Left renal pelvis (tissue), 4 donors: ENCODE results near the gene ERI3. TPM values are rescaled to one million over a fixed set of nuclear protein-coding genes. Genes with fewer than 3 reads are reported as not detected.

Source experiments
- DNase-seq, 4 donors: peaks; one replicate each; pipeline ENCODE4 v3.0.0-alpha.2; 2013; ENCODE audit warnings: low read depth in 4 of 4, low spot score in 3 of 4
- polyA plus RNA-seq, 4 donors: library from polyadenylated mRNA; unstranded; fragments of 120-200 nt; gene quantifications; one replicate each; pipeline ENCODE4 v1.2.1, GENCODE V29; 2013; ENCODE audit not compliant: insufficient read length in 4 of 4

Gene ERI3
- polyA plus RNA-seq, 4 donors: 51.9 to 92.9 (median 79.7) TPM

DNA sequence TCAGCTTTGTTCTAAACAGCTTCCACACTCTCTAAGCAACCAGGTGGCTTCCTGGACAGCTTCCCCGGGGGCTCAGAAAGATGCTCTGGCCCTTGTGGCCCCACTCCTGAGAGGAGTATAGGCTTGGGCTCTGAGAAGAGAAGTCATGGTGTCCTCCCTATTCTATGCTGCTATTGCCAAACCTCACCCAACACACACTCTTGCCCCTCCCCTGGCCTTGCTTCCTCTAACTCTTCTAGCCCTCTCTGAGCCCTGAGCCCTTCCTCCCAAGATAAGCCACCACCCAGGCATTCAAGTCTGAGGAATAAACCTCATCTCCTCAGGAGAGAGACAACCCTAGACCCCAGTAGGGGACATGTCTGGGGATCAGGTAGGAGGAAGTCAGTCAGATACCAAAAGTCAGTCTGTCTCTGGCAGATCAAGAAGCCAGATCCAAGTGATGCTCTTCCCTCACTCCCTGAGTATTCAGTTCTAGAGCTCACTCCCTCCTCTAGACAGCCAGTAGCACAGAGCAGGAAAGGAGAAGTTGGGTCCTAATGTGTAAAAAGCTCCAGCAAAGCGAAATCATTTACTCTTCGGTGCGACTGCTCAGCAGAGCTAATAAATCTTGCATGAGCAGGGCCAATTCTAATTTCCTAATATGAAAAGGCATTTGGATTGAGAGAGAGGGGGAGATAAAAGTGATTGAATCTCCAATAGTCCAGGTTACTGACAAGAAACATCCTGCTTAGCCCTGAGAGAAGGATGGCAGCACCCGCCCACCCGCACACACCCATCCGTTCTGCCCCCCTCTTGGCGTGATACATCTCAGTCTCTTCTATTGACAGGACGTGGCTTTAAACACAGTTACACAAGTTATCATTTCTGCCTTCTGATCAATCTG, 91.2 kb downstream of the ERI3 start:
- DNase-seq: no peak

- DNase-seq: no peak
Measured at GRCh38 chr1:44262816-44263567, 92.1 kb downstream of the ERI3 start.

DNA sequence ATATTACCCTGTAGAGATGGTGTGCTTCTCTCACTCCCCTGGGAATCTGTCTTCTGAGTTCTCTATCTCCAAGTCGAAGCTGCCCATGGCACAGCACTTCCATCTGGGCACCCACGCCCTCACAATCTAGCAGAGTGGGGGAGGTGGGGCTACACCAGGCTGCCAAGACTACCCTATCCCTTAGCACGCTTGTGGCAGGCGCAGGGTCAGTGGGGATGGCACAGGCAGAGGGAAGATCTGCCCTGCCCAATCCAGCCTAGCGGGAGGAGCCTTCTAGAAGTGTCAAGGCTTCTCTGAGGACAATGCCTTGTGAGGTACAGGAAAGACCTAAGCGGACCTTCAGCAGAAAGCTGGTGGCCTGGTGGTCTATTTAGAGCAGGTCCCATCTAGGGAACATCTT, 92.6 kb downstream of the ERI3 start:
- no peak for DNase-seq

DNA sequence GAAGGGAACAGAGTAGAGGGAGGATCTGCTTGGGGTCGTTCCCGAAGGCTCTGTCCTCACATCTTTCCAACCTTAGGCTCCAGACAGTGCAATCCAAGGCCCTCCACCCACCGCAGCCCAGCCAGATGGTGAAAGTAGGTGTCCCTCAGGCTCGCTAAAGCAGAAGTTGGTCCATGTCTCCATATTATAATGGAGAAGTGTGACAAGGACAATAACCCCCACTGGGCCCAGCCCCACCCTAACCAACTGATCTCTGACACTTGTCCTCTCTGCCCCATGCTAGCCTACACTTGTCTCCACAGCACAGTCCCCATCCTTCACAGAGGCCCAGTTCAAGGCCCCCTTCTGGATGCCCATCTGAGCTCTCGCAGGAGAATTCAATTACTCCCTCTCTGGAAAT, 93.1 kb downstream of the ERI3 start:
- DNase-seq: no peak

DNA sequence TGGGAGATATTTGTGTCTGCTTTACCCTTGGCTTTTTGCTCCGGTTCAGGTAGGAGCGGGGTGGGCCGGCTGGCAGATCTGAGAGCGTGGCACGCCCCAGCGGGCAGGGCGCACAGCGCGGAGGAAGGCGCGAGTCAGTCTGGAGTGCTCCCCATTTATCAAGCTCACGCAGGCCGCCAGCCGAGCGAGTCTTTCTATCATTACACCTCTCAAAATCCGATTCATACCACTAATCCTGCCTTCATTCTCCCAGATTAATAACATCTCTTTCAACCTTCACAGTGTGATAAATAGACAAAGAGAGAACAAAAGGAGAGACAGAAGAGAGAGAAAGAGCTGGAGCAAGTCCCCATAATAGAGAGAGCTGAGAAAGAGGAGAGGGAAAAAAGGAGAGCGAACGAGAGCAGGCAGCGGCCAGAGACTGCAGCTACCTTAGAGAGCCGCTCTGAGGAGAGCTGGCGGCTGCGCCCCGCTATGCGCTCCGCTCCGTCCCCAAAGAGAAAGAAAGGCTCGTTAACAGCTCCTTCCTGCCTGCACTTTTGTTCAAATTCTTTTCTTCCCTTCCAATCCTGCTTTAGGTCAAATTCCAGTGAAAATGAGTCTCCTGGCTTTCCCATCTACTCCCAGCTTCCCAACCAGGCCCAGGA, 93.8 kb downstream of the ERI3 start:
- DNase-seq: no peak

DNA sequence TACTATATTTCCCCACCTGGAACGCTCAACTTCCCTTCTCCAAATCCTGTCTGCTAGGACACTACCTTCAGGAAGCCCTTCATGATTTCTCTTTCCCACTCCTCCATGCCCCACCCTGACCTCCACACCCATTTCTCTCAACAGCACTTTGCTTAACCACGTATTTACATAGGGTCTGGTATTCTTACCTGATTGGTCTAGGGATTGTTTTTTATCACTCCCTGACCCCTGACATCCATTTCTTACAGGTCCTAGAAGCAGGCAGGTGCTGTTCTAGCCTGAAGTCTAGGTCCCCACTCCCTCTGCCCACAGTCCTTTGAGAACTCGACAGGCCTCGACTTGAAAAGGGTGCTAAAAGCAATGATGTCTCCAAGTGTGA, 94.3 kb downstream of the ERI3 start:
- no peak for DNase-seq

GRCh38 chr1:44259090-44259489, 96.0 kb downstream of the ERI3 start:
- DNase-seq: no peak

- no peak for DNase-seq
Measured at GRCh38 chr1:44256762-44257554, 98.1 kb downstream of the ERI3 start.

DNA sequence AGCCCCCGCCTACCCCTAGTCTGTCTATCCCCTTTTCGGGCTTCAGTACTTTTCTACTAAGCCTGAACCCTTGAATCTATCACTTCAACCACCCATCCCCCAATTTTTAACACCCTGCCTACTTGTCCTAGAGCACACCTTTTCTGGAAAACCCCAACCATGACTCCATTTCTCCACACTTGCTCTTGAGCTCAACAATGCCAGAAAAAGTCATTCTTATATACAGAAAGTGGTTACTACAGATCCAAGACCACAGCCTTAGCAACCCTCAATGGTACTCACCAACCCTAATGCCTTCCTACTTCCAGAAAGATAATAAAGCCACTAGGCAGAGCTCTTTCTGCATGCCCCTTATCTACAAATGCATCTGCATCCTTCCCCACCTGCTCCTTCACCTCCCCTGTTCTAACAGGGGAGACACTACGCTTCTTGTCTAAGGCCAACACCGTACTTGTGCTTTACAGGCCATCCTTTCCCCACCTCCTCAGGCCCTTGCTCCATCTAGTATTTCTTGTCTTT, 100.6 kb downstream of the ERI3 start:
- no peak for DNase-seq

GRCh38 chr1:44251989-44252671, 102.9 kb downstream of the ERI3 start:
- no peak for DNase-seq

DNA sequence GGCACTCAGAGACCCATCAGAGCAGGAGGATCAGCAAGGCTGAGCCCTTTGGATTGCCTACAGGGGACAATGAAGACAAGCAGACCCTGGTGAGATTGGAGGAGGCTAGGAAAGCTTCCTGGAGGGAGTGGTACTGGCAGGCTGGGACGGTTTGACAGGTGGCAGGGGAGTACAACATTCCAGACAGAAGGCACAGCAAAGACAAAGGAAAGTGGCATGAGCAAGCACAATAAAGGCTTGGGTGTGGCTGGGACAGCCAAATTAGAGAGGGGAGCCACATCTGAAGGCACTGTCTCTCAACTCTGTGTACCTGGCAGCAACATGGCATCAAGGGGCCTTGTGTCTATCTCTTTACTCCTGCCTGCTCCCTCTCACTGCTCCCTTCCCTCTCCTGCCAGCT, 103.6 kb downstream of the ERI3 start:
- no peak for DNase-seq

DNA sequence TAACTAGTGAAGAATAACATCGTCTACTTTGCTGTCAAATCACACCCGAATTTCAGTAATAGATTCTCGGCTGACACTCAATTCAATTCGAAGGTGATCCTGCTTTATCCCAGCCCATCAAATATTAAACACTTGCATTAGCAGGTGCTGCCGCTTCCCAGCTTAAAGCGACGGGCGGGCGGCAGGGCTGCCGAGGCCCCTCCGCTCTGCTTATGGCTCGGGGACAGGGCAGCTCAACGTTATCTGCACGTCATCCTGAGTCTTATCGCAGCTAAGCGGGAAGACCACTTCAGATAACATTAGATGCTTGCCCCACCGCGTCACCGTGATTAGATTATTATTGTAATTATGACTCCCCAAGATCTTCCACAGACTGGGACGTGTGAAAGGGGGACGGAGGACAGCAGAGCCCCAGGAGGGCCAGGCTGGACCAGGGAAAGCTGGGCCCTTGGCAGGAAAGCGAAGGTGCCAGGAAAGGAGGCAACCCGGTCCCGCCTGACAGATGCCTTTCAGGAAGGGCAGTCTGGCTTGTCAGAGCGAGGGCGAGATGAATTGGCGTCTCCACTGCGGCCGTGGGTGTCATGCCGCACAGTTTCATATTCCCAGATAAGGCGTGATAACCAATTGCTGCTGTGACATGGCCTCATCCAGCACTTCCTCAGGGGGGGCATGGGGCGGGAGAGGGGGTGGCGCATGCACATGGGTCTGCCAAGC, 104.8 kb downstream of the ERI3 start:
- DNase-seq: no peak

GRCh38 chr1:44249543-44249942, 105.5 kb downstream of the ERI3 start:
- DNase-seq: no peak

GRCh38 chr1:44246806-44247205, 108.3 kb downstream of the ERI3 start:
- no peak for DNase-seq

DNA sequence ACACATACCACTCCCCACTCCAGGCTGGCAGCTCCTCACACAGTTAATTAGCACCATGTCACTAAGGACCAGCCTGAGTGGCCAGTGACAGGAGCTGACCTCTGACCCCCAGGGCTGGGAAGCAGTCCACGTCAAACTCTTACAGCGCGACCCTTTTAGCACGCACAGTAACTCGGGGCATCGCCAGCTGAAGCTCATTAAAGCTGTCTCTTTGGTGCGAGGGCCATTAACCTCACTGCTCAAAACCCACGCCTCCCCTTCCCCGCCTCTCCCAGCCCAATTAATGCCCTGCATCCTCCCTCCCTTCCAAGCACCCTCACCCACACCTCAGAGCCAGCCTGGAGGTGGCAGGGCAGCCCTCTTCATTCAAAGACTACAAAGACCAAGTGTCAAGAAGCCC, 110.1 kb downstream of the ERI3 start:
- no peak for DNase-seq

- DNase-seq: no peak
Measured at GRCh38 chr1:44243782-44244495, 111.1 kb downstream of the ERI3 start.

- DNase-seq: no peak
Measured at GRCh38 chr1:44242746-44243145, 112.3 kb downstream of the ERI3 start.

DNA sequence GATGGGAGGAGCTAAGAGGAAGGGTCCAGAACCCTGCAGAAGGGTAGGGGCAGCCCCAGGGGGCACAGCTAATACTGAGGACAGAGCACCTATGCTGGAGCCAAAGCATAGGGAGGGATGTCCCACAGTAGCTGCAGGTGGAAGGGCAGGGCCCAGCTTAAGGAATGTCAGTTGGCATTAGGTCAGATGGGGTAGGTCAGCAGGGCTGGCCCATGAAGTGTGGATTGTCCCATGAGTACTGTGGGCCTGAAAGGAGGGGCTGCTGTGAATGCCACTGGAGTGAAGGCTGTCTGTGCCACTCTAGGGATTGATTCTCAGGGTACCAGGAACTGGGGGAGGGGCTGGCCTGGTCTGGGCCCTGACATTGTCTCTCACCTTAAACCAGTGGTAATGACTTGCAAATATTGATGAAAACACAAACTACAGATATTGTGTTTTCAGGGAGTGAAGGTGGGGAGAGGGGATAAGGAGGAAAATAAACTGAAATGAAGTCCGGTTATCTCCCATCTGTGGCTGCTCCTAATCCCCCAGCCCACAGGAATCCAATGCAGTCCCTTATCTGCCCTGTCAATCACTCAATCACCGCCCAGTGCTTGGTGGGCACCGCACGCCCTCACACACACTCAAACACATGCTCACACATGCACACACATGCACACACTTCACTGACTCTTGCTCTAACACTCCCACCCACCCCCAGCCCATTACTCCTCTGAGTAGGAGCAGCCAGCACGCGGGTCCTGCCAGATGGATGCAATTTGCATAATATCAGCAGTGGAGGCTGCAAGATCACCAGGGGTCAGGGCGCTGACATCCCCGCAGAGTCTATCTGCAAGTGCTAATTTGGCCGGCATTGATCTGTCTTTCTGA, 114.0 kb downstream of the ERI3 start:
- no peak for DNase-seq
